Spleen (tissue), 11 donors: Measurements from ENCODE around the gene FBXL13. TPM values are rescaled to one million over a fixed set of nuclear protein-coding genes. Genes with fewer than 3 reads are reported as not detected.

Experiments used
- DNase-seq: peaks from one replicate; pipeline ENCODE4 v3.0.0-alpha.2; 2020
- H3K27ac ChIP-seq, 8 donors: fragments of 200-600 bp; sonication (generic) in 7 of 8; 1 replicate in 4 of 8; 2 replicates in 4 of 8; pipeline versions ENCODE4 v1.5.0 to v1.8.0; 2016 to 2021; ENCODE audit warnings: inconsistent platforms in 4 of 8, mild to moderate bottlenecking in 4 of 8, moderate library complexity in 1 of 8
- H3K27me3 ChIP-seq, 7 donors: fragments of 200-600 bp; sonication (generic) in 6 of 7; replicated peaks in 1 of 7; 1 replicate in 4 of 7; 2 replicates in 3 of 7; pipeline versions ENCODE4 v1.5.0 to v1.8.0; 2016 to 2021; ENCODE audit warnings: inconsistent platforms in 3 of 7, mild to moderate bottlenecking in 1 of 7
- H3K36me3 ChIP-seq, 6 donors: fragments of 200-600 bp; sonication (generic) in 5 of 6; 1 replicate in 4 of 6; 2 replicates in 2 of 6; pipeline versions ENCODE4 v1.5.0 to v1.8.0; 2016 to 2021; ENCODE audit warnings: inconsistent platforms in 2 of 6
- H3K4me1 ChIP-seq, 6 donors: fragments of 200-600 bp; sonication (generic) in 5 of 6; 1 replicate in 3 of 6; 2 replicates in 3 of 6; pipeline versions ENCODE4 v1.5.0 to v1.8.0; 2016 to 2021; ENCODE audit warnings: inconsistent platforms in 3 of 6
- H3K4me3 ChIP-seq, 8 donors: fragments of 200-600 bp; sonication (generic) in 7 of 8; 1 replicate in 4 of 8; 2 replicates in 4 of 8; pipeline versions ENCODE4 v1.5.0 to v1.8.0; 2016 to 2021; ENCODE audit warnings: inconsistent platforms in 4 of 8, mild to moderate bottlenecking in 4 of 8, moderate library complexity in 2 of 8
- H3K9me3 ChIP-seq, 8 donors: fragments of 200-600 bp; sonication (generic) in 7 of 8; 1 replicate in 4 of 8; 2 replicates in 4 of 8; pipeline versions ENCODE4 v1.5.0 to v1.8.0; 2016 to 2021; ENCODE audit warnings: inconsistent platforms in 4 of 8
- POLR2A ChIP-seq, 3 donors: fragments of 450-650 bp; IDR thresholded peaks; one replicate each; pipeline ENCODE4 v1.5.1; 2017; ENCODE audit warnings: antibody characterized with exemption in 3 of 3, mild to moderate bottlenecking in 1 of 3
- POLR2AphosphoS5 ChIP-seq, 3 donors: sonication (generic); formaldehyde crosslinking; IDR thresholded peaks; one replicate each; pipeline ENCODE4 v1.5.1; 2017; ENCODE audit warnings: antibody characterized with exemption in 3 of 3
- WGBS, 5 donors: extraction: QIAGEN DNeasy Blood & Tissue Kit in 3 of 5; methylation state at CpG; one replicate each; pipeline versions ENCODE4 v1.1.5 to v1.1.7; 2013 to 2018; 5-methylcytosine and 5-hydroxymethylcytosine counted together
- intact Hi-C: fragments of 100-400 bp; cut with DNase I; formaldehyde crosslinking; loops from one replicate; pipeline ENCODE4 v1.15.0; 2023; ENCODE audit warnings: low total_unique reads
- polyA plus RNA-seq, 3 donors: library from polyadenylated mRNA; stranded (reverse); fragments of 200-250 nt; gene quantifications; one replicate each; pipeline ENCODE4 v1.2.1, GENCODE V29; 2013
- total RNA-seq, 7 donors: library from RNA; depleted of rRNA in 3 of 7; stranded (reverse); fragments of >200 nt in 3 of 7; fragmentation: NEBNext Ultra II Directional in 4 of 7; extraction: Animal tissue kit (Norgen Biotek cat#: 25700) in 4 of 7; gene quantifications; one replicate each; pipeline versions ENCODE4 v1.1.0 to v1.2.1, GENCODE V29; 2016 to 2021
- TF ChIP-seq, protein P1 (sequence below), 11 experiments: fragments of 200-600 bp in 7 of 11; fragments of 450-650 bp in 4 of 11; sonication (generic) in 4 of 11; IDR thresholded peaks in 8 of 11; conservative IDR thresholded peaks in 3 of 11; 1 replicate in 7 of 11; 2 replicates in 4 of 11; pipeline versions ENCODE4 v1.4.0 to v1.8.0; 2016 to 2021; ENCODE audit warnings: antibody characterized with exemption in 11 of 11, inconsistent platforms in 4 of 11, mild to moderate bottlenecking in 1 of 11
- donor health status: healthy with polysubstance abuse.
- donor health status: DM: no; HTN: no; CAD: no; lungs with moderate emphysema.
- donor health status: DM: no; HTN: no; CAD: no.
- donor health status: Bipolar disorder and iron deficiency.
- donor health status: healthy.
- donor health status: DM: no; HTN: no; CAD: no.
- donor health status: DM: yes; HTN: yes; CAD: no.

Gene FBXL13
- total and polyA plus RNA-seq, 10 donors, result 0.09 to 6.6 (median 2.3) TPM

DNA sequence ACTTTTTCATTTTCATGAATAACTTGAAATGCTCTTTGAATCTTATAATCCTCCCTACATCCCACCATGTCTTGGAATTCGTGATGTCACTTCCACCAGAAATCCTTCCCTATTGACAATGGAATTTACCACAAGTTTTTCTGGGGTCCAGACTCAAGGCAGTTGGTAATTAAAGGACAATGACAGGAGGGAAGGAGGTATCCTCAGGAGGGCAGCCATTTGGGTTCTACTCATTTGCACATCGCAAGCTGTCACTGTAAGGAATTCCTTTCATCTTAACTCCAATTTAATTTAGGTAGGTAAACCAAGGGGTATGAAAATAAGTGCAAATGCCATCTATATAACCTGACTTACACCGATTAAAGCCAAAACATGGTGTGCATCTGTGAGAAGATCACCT, 139.9 kb downstream of the FBXL13 start:
- H3K4me1 ChIP-seq, result peaks cover 0 to 27% (median 8%) of the 10 kb centered on the region in 6 donors
- H3K4me3 ChIP-seq, result no peak overlapping the region
- 84 to 89% (median 88%) methylated on average over 3 of the region's 3 CpGs for WGBS, 5 donors
- no peaks in the 10 kb centered on the region for H3K36me3 ChIP-seq
- no peaks in the 10 kb centered on the region for H3K27me3 ChIP-seq
- intact Hi-C loops, result no loop called here
- no peak for DNase-seq
- TF ChIP-seq POLR2A (IDR thresholded peaks at IDR 0.05), result no peak
- TF ChIP-seq, protein P1, sequence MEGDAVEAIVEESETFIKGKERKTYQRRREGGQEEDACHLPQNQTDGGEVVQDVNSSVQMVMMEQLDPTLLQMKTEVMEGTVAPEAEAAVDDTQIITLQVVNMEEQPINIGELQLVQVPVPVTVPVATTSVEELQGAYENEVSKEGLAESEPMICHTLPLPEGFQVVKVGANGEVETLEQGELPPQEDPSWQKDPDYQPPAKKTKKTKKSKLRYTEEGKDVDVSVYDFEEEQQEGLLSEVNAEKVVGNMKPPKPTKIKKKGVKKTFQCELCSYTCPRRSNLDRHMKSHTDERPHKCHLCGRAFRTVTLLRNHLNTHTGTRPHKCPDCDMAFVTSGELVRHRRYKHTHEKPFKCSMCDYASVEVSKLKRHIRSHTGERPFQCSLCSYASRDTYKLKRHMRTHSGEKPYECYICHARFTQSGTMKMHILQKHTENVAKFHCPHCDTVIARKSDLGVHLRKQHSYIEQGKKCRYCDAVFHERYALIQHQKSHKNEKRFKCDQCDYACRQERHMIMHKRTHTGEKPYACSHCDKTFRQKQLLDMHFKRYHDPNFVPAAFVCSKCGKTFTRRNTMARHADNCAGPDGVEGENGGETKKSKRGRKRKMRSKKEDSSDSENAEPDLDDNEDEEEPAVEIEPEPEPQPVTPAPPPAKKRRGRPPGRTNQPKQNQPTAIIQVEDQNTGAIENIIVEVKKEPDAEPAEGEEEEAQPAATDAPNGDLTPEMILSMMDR (IDR thresholded peaks at IDR 0.05 in 8 of 11, conservative IDR thresholded peaks at IDR 0.05 in 3 of 11), result no peak
- no peak for TF ChIP-seq POLR2AphosphoS5 (IDR thresholded peaks at IDR 0.05)
- no peaks in the 10 kb centered on the region for H3K9me3 ChIP-seq
- H3K27ac ChIP-seq, result peak overlapping the region in 1 of 8 donors; percentile 64

DNA sequence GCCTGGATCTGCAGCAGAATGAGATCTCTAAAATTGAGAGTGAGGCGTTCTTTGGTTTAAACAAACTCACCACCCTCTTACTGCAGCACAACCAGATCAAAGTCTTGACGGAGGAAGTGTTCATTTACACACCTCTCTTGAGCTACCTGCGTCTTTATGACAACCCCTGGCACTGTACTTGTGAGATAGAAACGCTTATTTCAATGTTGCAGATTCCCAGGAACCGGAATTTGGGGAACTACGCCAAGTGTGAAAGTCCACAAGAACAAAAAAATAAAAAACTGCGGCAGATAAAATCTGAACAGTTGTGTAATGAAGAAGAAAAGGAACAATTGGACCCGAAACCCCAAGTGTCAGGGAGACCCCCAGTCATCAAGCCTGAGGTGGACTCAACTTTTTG, 140.4 kb downstream of the FBXL13 start:
- WGBS, 5 donors, result 89 to 93% (median 89%) methylated on average over 8 of the region's 8 CpGs
- TF ChIP-seq POLR2AphosphoS5 (IDR thresholded peaks at IDR 0.05), result no peak
- TF ChIP-seq POLR2A (IDR thresholded peaks at IDR 0.05), result no peak
- TF ChIP-seq, protein P1 (IDR thresholded peaks at IDR 0.05 in 8 of 11, conservative IDR thresholded peaks at IDR 0.05 in 3 of 11), result no peak
- H3K27ac ChIP-seq, result no peak overlapping the region
- no peaks in the 10 kb centered on the region for H3K9me3 ChIP-seq
- no peaks in the 10 kb centered on the region for H3K36me3 ChIP-seq
- no peak overlapping the region for H3K4me3 ChIP-seq
- no peaks in the 10 kb centered on the region for H3K27me3 ChIP-seq
- H3K4me1 ChIP-seq, result peaks cover 0 to 27% (median 8%) of the 10 kb centered on the region in 6 donors
- no peak for DNase-seq
- intact Hi-C loops, result no loop called here

DNA sequence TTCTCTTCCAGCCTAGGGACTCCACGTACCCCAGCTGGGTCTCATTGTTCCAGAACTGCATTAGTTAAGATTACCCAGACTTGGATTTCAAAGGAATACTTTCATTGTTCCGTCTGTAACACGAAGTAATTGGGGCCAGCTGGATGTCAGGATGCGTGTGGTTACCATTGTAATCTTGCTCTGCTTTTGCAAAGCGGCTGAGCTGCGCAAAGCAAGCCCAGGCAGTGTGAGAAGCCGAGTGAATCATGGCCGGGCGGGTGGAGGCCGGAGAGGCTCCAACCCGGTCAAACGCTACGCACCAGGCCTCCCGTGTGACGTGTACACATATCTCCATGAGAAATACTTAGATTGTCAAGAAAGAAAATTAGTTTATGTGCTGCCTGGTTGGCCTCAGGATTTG, 140.8 kb downstream of the FBXL13 start:
- no peak overlapping the region for H3K4me3 ChIP-seq
- intact Hi-C loops, result no loop called here
- TF ChIP-seq, protein P1 (IDR thresholded peaks at IDR 0.05 in 8 of 11, conservative IDR thresholded peaks at IDR 0.05 in 3 of 11), result no peak
- TF ChIP-seq POLR2A (IDR thresholded peaks at IDR 0.05), result no peak
- H3K9me3 ChIP-seq, result no peaks in the 10 kb centered on the region
- peaks cover 0 to 27% (median 8%) of the 10 kb centered on the region in 6 donors for H3K4me1 ChIP-seq
- no peak for DNase-seq
- no peaks in the 10 kb centered on the region for H3K36me3 ChIP-seq
- WGBS, 5 donors, result 84 to 95% (median 88%) methylated on average over 15 of the region's 15 CpGs
- H3K27ac ChIP-seq, result no peak overlapping the region
- no peaks in the 10 kb centered on the region for H3K27me3 ChIP-seq

DNA sequence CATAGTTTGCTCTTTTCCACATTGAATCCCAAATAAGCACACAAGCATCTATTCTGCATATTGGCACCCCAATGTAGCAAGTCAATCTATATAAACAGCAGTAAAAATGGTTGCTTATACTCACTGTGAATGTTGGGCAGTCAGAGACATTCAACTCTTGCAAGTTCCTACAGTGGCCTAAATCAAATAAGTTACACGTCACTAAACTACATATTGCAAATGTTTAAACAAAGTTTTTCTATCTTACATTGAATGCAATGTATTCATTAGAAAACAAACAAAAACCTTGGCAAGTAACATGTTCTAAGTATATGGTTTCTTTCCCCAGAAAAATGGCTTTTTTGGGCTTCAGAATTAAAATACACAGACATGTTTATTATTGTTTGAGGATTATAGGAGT, 142.8 kb downstream of the FBXL13 start:
- TF ChIP-seq POLR2A (IDR thresholded peaks at IDR 0.05), result no peak
- no peak for TF ChIP-seq POLR2AphosphoS5 (IDR thresholded peaks at IDR 0.05)
- TF ChIP-seq, protein P1 (IDR thresholded peaks at IDR 0.05 in 8 of 11, conservative IDR thresholded peaks at IDR 0.05 in 3 of 11), result no peak
- no peaks in the 10 kb centered on the region for H3K36me3 ChIP-seq
- no peak for DNase-seq
- H3K27me3 ChIP-seq, result no peaks in the 10 kb centered on the region
- H3K4me1 ChIP-seq, result peaks cover 0 to 21% (median 6%) of the 10 kb centered on the region in 6 donors
- intact Hi-C loops, result no loop called here
- H3K9me3 ChIP-seq, result no peaks in the 10 kb centered on the region
- no peak overlapping the region for H3K4me3 ChIP-seq
- no peak overlapping the region for H3K27ac ChIP-seq
- WGBS, 5 donors, result 85 to 98% (median 95%) methylated on average over 1 of the region's 1 CpG
